Pulmonary artery endothelial cell (primary cell): ENCODE results near the gene DET1. TPM values are rescaled to one million over a fixed set of nuclear protein-coding genes. Genes with fewer than 3 reads are reported as not detected.
"Not testable (repeated sequence)": the region's sequence is repeated elsewhere in the genome, so short reads cannot be mapped to it uniquely, and the experiment has no call there.

Experiments
- DNase-seq: peaks from one replicate; pipeline ENCODE4 v3.0.0-alpha.2; 2011; ENCODE audit warnings: low read depth, low spot score
- total RNA-seq: library from RNA; depleted of rRNA; stranded (reverse); fragments of >200 nt; gene quantifications from 2 replicates; pipeline ENCODE4 v1.2.3, GENCODE V29; 2014

DET1 gene
- 2.8 and 3.5 TPM in 2 replicates for total RNA-seq

GRCh38 chr15:88546248-88547129 lies at the start of gene DET1:
DET1 (minus strand) TSS chr15:88546681; CDS start chr15:88531705, 14,976 bp downstream.
- peak; percentile 87 for DNase-seq

GRCh38 chr15:88591384-88591783 lies 44.9 kb upstream of the DET1 start:
- DNase-seq, result no peak

GRCh38 chr15:88590759-88591158 lies 44.3 kb upstream of the DET1 start:
- no peak for DNase-seq

GRCh38 chr15:88586401-88587162 lies 40.1 kb upstream of the DET1 start:
- DNase-seq, result no peak

- no peak for DNase-seq
These were observed 34.1 kb upstream of the DET1 start for GRCh38 chr15:88580532-88580931.

GRCh38 chr15:88579322-88579721 lies 32.8 kb upstream of the DET1 start:
- DNase-seq, result no peak

GRCh38 chr15:88574655-88575054 lies 28.2 kb upstream of the DET1 start:
- no peak for DNase-seq

GRCh38 chr15:88574077-88574476 lies 27.6 kb upstream of the DET1 start:
- DNase-seq, result no peak

GRCh38 chr15:88571852-88572259 lies 25.4 kb upstream of the DET1 start:
- DNase-seq, result no peak

GRCh38 chr15:88571153-88571851 lies 24.8 kb upstream of the DET1 start:
- no peak for DNase-seq

- no peak for DNase-seq
These were observed 22.1 kb upstream of the DET1 start for GRCh38 chr15:88568589-88568988.

- no peak for DNase-seq
These were observed 18.3 kb upstream of the DET1 start for GRCh38 chr15:88564741-88565140.

- DNase-seq, result no peak
These were observed 17.2 kb upstream of the DET1 start for GRCh38 chr15:88563638-88564037.

- DNase-seq, result not testable (repeated sequence)
These were observed 13.1 kb upstream of the DET1 start for GRCh38 chr15:88559565-88559964.

- DNase-seq, result not testable (repeated sequence)
These were observed 11.5 kb upstream of the DET1 start for GRCh38 chr15:88558026-88558425.

GRCh38 chr15:88548009-88548408 lies 1.5 kb upstream of the DET1 start:
- not testable (repeated sequence) for DNase-seq

GRCh38 chr15:88545578-88546247 lies 768 bp downstream of the DET1 start:
- DNase-seq, result not testable (repeated sequence)

- no peak for DNase-seq
These were observed 3.3 kb downstream of the DET1 start for GRCh38 chr15:88543065-88543776.

- no peak for DNase-seq
These were observed 4.1 kb downstream of the DET1 start for GRCh38 chr15:88542342-88542733.

GRCh38 chr15:88541709-88542341 lies 4.7 kb downstream of the DET1 start:
- DNase-seq, result no peak
